ENCODE data around the gene ZNF689.

ZNF689 gene

DNA sequence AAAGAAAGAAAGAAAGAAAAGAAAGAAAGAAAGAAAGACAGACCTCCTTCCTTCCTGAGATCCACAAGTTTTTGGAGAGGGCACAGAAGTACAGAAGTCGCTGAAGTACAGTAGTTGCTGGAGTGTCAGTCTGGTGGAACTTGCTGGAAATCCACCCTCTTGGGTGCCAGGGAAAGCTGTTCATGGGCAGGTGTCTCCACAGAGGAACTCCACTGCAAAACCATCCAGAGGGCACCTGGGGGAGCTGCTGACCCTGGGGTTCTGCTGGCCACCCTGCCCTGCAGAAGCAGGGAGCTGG lies 37.0 kb upstream of the ZNF689 start:
- H3K9me2 ChIP-seq (replicated peaks; ENCODE audit: control insufficient read depth, low read length), result no peaks in the 10 kb centered on the region
- no peak overlapping the region for H3K4me3 ChIP-seq (ENCODE audit: low read length)
- H3K27me3 ChIP-seq (ENCODE audit: control insufficient read depth, low read length), result no peaks in the 10 kb centered on the region
- no peak for TF ChIP-seq EZH2phosphoT487 (IDR thresholded peaks at IDR 0.05; ENCODE audit: borderline replicate concordance, low read length)
- TF ChIP-seq, protein P1, sequence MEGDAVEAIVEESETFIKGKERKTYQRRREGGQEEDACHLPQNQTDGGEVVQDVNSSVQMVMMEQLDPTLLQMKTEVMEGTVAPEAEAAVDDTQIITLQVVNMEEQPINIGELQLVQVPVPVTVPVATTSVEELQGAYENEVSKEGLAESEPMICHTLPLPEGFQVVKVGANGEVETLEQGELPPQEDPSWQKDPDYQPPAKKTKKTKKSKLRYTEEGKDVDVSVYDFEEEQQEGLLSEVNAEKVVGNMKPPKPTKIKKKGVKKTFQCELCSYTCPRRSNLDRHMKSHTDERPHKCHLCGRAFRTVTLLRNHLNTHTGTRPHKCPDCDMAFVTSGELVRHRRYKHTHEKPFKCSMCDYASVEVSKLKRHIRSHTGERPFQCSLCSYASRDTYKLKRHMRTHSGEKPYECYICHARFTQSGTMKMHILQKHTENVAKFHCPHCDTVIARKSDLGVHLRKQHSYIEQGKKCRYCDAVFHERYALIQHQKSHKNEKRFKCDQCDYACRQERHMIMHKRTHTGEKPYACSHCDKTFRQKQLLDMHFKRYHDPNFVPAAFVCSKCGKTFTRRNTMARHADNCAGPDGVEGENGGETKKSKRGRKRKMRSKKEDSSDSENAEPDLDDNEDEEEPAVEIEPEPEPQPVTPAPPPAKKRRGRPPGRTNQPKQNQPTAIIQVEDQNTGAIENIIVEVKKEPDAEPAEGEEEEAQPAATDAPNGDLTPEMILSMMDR (IDR thresholded peaks at IDR 0.05; ENCODE audit: low read depth, low read length, poor library complexity, severe bottlenecking), result no peak
- no peaks in the 10 kb centered on the region for H3K9me3 ChIP-seq (ENCODE audit: control insufficient read depth, insufficient read depth, low read length)
- H4K20me1 ChIP-seq (ENCODE audit: control insufficient read depth, insufficient read depth, low read depth, low read length), result no peaks in the 10 kb centered on the region
- H3K36me3 ChIP-seq (ENCODE audit: control insufficient read depth, low read length), result peaks cover 6% of the 10 kb centered on the region
- H3K27ac ChIP-seq (ENCODE audit: low read depth, low read length), result no peak overlapping the region
- H3K4me1 ChIP-seq (ENCODE audit: control insufficient read depth, low read length), result peaks cover 17% of the 10 kb centered on the region
- peaks cover 10% of the 10 kb centered on the region for H3K79me2 ChIP-seq (ENCODE audit: control insufficient read depth, low read length)
- H3F3A ChIP-seq (ENCODE audit: control insufficient read depth, insufficient read depth), result no peaks in the 10 kb centered on the region
- H3K4me2 ChIP-seq (ENCODE audit: low read length), result no peak overlapping the region

DNA sequence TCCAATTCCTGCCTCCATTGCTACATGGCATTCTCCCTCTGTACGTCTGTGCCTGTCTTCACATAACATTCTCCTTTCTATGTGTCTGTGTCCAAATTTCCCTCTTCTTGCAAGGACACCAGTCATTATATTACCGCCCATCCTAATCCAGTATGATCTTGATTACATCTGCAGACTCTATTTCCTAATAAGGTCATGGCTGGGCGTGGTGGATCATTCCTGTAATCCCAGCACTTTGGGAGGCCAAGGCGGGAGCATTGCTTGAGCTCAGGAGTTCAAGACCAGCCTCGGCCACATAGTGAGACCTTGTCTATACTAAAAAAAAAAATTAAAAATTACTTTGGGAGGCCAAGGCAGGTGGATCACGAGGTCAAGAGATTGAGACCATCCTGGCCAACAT lies 35.5 kb upstream of the ZNF689 start:
- H3F3A ChIP-seq (ENCODE audit: control insufficient read depth, insufficient read depth), result no peaks in the 10 kb centered on the region
- no peaks in the 10 kb centered on the region for H3K79me2 ChIP-seq (ENCODE audit: control insufficient read depth, low read length)
- no peaks in the 10 kb centered on the region for H3K9me3 ChIP-seq (ENCODE audit: control insufficient read depth, insufficient read depth, low read length)
- no peak overlapping the region for H3K4me2 ChIP-seq (ENCODE audit: low read length)
- no peaks in the 10 kb centered on the region for H3K27me3 ChIP-seq (ENCODE audit: control insufficient read depth, low read length)
- no peaks in the 10 kb centered on the region for H4K20me1 ChIP-seq (ENCODE audit: control insufficient read depth, insufficient read depth, low read depth, low read length)
- H3K9me2 ChIP-seq (replicated peaks; ENCODE audit: control insufficient read depth, low read length), result no peaks in the 10 kb centered on the region
- TF ChIP-seq EZH2phosphoT487 (IDR thresholded peaks at IDR 0.05; ENCODE audit: borderline replicate concordance, low read length), result no peak
- TF ChIP-seq, protein P1 (IDR thresholded peaks at IDR 0.05; ENCODE audit: low read depth, low read length, poor library complexity, severe bottlenecking), result no peak
- peaks cover 12% of the 10 kb centered on the region for H3K4me1 ChIP-seq (ENCODE audit: control insufficient read depth, low read length)
- no peak overlapping the region for H3K4me3 ChIP-seq (ENCODE audit: low read length)
- no peak overlapping the region for H3K27ac ChIP-seq (ENCODE audit: low read depth, low read length)
- no peaks in the 10 kb centered on the region for H3K36me3 ChIP-seq (ENCODE audit: control insufficient read depth, low read length)

DNA sequence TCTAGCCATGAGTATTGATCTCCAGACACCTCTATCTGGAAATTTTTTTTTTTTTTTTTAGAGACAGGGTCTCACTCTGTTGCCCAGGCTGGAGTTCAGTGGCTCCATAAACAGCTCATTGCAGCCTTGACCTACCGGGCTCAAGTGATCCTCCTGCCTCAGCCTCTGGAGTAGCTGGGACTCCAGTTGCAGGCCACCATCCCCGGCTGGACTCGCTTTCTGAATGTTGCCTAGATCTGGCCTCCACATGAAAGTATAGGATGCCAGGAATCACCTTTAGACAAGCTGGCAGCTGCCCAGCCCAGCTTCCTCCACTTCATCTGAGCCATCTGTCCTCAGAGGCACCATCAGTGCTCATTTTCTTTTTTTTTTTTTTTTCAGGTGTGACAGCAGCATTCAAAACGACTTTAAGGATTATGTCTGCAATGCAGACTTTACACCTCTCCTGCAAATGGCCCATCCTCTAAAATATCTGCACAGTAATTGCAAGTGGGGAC lies 34.2 kb upstream of the ZNF689 start:
- H3K27ac ChIP-seq (ENCODE audit: low read depth, low read length), result no peak overlapping the region
- no peaks in the 10 kb centered on the region for H3K9me2 ChIP-seq (replicated peaks; ENCODE audit: control insufficient read depth, low read length)
- H4K20me1 ChIP-seq (ENCODE audit: control insufficient read depth, insufficient read depth, low read depth, low read length), result no peaks in the 10 kb centered on the region
- H3K36me3 ChIP-seq (ENCODE audit: control insufficient read depth, low read length), result no peaks in the 10 kb centered on the region
- H3K4me3 ChIP-seq (ENCODE audit: low read length), result no peak overlapping the region
- 0 out of 2 replicates have a peak, but pooled peaks cover 4% of the 10 kb centered on the region for H3K4me1 ChIP-seq (ENCODE audit: control insufficient read depth, low read length)
- no peak overlapping the region for H3K4me2 ChIP-seq (ENCODE audit: low read length)
- TF ChIP-seq EZH2phosphoT487 (IDR thresholded peaks at IDR 0.05; ENCODE audit: borderline replicate concordance, low read length), result no peak
- TF ChIP-seq, protein P1 (IDR thresholded peaks at IDR 0.05; ENCODE audit: low read depth, low read length, poor library complexity, severe bottlenecking), result no peak
- H3K9me3 ChIP-seq (ENCODE audit: control insufficient read depth, insufficient read depth, low read length), result no peaks in the 10 kb centered on the region
- H3F3A ChIP-seq (ENCODE audit: control insufficient read depth, insufficient read depth), result no peaks in the 10 kb centered on the region
- no peaks in the 10 kb centered on the region for H3K79me2 ChIP-seq (ENCODE audit: control insufficient read depth, low read length)
- H3K27me3 ChIP-seq (ENCODE audit: control insufficient read depth, low read length), result no peaks in the 10 kb centered on the region

Measured in DOHH2 (cell line).